ENCODE data around the gene LRRK1.
"Not testable (repeated sequence)": the region's sequence is repeated elsewhere in the genome, so short reads cannot be mapped to it uniquely, and the experiment has no call there.

LRRK1 gene

DNA sequence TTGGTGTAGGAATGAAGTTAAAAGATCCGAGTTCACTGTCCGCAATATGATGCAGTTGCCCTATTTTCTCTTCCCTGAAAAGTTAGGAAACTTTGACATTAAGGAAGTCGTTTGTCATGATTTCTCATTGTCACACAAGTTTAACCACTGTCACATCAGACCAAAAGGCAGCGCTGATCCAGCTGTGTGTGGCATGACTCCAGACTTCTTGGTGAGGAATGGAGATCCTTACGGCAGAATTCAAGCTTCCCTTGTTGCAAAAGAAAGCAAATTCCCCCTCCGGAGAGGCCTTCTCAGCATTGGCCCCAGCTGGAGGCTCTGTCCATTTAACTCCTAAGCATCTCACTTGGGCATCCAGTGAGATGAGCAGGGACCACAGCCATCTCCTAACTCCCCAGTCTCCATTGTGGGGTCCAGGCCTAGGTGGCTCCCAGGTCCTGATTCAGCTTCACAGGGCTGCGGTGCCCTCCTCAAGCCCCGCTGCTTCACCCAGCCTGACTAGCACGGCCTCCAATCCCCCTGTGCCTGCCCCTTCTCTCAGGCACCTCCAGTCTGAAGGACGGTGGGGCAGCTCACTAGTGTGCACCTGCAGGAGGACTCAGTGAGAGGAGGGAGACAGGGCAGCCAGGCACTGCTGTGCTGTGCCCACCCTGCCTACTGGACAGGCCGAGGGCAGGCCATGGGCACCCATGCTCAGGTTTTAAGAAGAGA is 173.2 kb downstream of the LRRK1 start:
- no peak for DNase-seq (ENCODE audit: low read depth)

DNA sequence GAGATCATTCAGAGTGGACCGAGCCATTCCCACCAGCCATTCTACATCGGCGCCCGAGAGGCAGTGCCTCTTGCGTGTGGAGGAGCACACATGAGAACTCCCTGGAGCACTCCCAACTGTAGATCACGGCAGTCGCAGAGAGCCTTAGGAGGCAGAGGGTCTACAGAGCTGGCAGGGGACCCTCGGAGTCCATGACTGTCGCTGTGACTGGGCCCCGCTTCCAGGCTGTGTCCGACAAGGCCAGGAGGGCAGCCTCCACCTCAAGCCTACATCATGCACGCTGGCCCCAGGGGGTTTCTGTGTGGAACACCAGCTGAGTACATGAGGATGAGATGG is 173.7 kb downstream of the LRRK1 start:
- DNase-seq (ENCODE audit: low read depth), result no peak

- DNase-seq (ENCODE audit: low read depth), result no peak
Observed at GRCh38 chr15:101093958-101094357, 174.8 kb downstream of the LRRK1 start.

GRCh38 chr15:101095796-101096406 is 176.7 kb downstream of the LRRK1 start:
- DNase-seq (ENCODE audit: low read depth), result not testable (repeated sequence)

DNA sequence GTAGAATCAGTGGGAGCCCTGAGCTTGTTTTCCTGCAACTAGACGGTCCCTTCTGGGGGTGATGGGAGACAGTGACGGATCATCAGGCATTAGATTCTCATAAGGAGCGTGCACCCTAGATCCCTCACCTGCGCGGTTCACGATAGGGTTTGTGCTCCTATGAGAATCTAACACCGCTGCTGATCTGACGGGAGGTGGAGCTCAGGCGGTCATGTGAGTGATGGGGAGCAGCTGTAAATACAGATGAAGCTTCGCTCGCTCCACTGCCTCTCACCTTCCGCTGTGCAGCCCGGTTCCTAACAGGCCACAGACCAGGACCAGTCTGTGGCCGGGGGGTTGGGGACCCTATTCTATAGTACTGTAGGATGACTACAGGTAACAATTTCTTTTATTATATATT is 178.0 kb downstream of the LRRK1 start:
- DNase-seq (ENCODE audit: low read depth), result no peak

GRCh38 chr15:101099183-101099582 is 180.0 kb downstream of the LRRK1 start:
- no peak for DNase-seq (ENCODE audit: low read depth)

GRCh38 chr15:101100118-101100517 is 181.0 kb downstream of the LRRK1 start:
- DNase-seq (ENCODE audit: low read depth), result no peak

GRCh38 chr15:101100593-101101442 is 181.7 kb downstream of the LRRK1 start:
- no peak for DNase-seq (ENCODE audit: low read depth)

DNA sequence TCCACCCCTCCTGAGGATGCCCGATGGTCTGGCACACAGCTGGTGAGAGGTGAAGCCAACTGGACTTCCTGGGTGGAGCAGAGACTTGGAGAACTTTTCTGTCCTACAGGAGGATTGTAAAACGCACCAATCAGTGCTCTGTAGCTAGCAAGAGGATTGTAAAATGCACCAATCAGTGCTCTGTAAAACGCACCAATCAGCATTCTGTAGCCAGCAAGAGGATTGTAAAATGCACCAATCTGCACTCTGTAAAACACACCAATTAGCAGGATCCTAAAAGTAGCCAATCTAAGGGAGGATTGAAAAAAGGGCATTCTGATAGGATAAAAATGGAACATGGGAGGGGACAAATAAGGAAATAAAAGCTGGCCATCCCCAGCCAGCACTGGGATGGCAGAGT is 182.5 kb downstream of the LRRK1 start:
- no peak for DNase-seq (ENCODE audit: low read depth)

GRCh38 chr15:101102746-101103145 is 183.6 kb downstream of the LRRK1 start:
- DNase-seq (ENCODE audit: low read depth), result no peak

- no peak for DNase-seq (ENCODE audit: low read depth)
Observed at GRCh38 chr15:101103598-101103997, 184.4 kb downstream of the LRRK1 start.

- no peak for DNase-seq (ENCODE audit: low read depth)
Observed at GRCh38 chr15:101104141-101104540, 185.0 kb downstream of the LRRK1 start.

- DNase-seq (ENCODE audit: low read depth), result no peak
Observed at GRCh38 chr15:101105059-101105891, 186.1 kb downstream of the LRRK1 start.

DNA sequence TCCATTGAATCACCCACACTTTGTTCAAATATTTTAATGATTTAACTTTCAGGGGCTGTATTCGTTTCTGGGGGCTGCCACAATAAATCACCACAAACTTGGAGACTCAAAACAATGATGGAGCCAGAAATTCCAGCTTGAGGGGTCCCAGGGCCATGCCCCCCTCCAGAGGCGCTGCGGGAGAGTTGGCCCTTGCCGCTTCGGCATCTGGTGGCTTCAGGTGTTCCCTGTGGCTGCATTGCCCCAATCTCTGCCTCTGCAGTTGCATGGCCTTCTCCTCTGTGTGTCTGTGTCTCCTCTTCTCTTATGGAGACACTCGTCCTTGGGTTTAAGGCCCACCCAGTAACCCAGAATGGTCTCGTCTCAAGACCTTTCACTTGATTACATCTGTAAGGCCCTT is 187.9 kb downstream of the LRRK1 start:
- no peak for DNase-seq (ENCODE audit: low read depth)

DNA sequence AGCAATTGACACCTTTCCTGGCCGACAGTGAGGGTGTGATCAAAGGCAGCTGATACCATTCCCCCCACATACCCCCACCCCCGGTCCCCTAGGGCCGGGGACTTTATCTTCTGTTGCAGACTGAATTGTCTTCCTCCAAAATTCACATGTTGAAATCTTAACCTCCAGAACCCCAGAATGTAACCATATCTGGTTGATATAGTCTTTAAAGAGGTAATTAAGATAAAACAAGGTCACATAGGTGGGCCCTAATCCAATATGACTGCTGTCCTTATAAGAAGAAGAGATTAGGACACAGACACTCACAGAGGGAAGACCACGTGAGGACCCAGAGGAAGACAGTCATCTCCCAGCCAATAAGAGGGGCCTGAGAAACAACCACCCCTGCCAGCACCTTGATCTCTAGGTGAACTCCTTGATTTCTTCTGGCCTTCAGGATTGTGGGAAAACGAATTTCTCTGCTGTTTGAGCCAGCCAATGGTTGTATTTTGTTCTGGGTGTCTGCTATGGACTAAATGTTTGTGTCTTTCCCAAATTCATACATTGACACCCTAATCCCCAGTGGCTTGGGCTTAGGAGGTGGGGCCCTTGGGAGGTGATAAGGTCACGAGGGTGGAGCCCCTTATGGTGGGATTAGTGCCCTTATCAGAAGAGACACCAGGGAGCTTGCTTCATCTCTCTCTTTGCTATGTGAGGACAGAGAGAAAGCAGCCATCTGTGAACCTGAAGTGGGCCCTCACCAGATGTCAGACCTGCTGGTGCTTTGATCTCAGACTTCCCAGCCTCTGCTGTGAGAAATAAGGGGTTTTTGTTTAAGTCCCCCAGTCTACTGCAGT is 188.7 kb downstream of the LRRK1 start:
- no peak for DNase-seq (ENCODE audit: low read depth)

DNA sequence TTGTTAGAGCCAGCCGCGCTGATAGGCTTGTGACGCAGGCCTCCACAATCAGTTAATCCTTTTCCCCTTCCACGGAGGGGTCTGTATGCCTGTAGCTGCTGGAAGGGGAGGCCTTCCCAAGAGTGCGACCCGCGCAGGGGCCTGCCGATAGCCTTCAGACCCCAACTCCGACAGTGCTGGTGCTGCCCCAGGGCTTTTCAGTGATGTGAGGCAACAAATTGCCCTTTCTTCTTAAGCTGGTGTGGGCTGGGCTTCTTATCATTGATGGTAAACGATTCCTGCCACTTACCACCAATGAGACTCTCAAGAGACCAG is 189.3 kb downstream of the LRRK1 start:
- no peak for DNase-seq (ENCODE audit: low read depth)

DNA sequence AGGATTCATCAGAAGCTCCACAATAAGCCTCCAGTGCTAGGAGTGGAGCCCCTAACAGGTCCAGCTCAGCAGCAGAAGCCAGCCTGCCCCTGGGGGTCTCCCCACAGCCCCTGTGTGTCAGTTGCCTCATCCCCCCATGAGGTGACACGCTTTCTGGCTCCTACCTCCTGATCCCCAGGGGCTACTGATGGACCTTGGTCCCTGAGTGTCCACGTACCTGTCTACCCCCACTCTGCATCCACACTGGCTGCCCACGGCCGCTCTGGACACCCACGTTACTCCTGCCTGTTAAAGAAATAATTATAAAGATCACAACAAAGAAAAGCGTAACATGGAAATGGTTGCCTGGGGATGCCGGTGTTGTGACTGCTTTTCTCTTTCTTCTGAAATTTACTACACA is 189.6 kb downstream of the LRRK1 start:
- no peak for DNase-seq (ENCODE audit: low read depth)

GRCh38 chr15:101110681-101111569 is 191.8 kb downstream of the LRRK1 start:
- no peak for DNase-seq (ENCODE audit: low read depth)

GRCh38 chr15:101111570-101112262 is 192.6 kb downstream of the LRRK1 start:
- DNase-seq (ENCODE audit: low read depth), result no peak
